A673 (cell line): ENCODE data around the gene LSM8. TPM values are rescaled to one million over a fixed set of nuclear protein-coding genes. Genes with fewer than 3 reads are reported as not detected.

ENCODE experiments used
- BruUV-seq: library from RNA; stranded (reverse); fragments of 400-500 nt; replicated peaks from 2 replicates; lab custom pipeline; 2021; lab: Mats Ljungman, UMichigan
- CTCF ChIA-PET: fragments of 300-600 bp; sonication (Branson Sonifier 250); formaldehyde crosslinking; loops from one replicate; lab custom pipeline; 2022; ENCODE audit warnings: antibody characterized with exemption; lab: Charles Lee
- POLR2A ChIA-PET: fragments of 300-600 bp; sonication (Branson Sonifier 250); formaldehyde crosslinking; loops from one replicate; lab custom pipeline; 2022; ENCODE audit warnings: antibody characterized with exemption; ENCODE audit not compliant: low non-redundant PET; lab: Charles Lee
- DNase-seq: peaks from one replicate; pipeline ENCODE4 v3.0.0-alpha.2; 2015; ENCODE audit warnings: low spot score
- H3K27ac ChIP-seq: fragments of 200-600 bp; sonication (generic); 2 replicates; pipeline ENCODE4 v1.5.1; 2016; ENCODE audit warnings: mixed run types, low read depth, mild to moderate bottlenecking, mixed read lengths, antibody characterized with exemption, low read length; ENCODE audit not compliant: poor library complexity, severe bottlenecking
- H3K27me3 ChIP-seq: fragments of 200-600 bp; sonication (generic); replicated peaks from 2 replicates; pipeline ENCODE4 v1.6.1; 2017; ENCODE audit warnings: mixed run types, low read depth, mild to moderate bottlenecking, mixed read lengths, antibody characterized with exemption, low read length; ENCODE audit not compliant: insufficient read depth, poor library complexity
- H3K36me3 ChIP-seq: fragments of 200-600 bp; sonication (generic); 2 replicates; pipeline ENCODE4 v1.6.1; 2016; ENCODE audit warnings: mixed run types, mild to moderate bottlenecking, mixed read lengths, antibody characterized with exemption, low read length; ENCODE audit not compliant: insufficient read depth, poor library complexity, severe bottlenecking
- H3K4me1 ChIP-seq: fragments of 200-600 bp; sonication (generic); 2 replicates; pipeline ENCODE4 v1.6.1; 2017; ENCODE audit warnings: mixed run types, mild to moderate bottlenecking, mixed read lengths, antibody characterized with exemption, low read length; ENCODE audit not compliant: insufficient read depth, poor library complexity, severe bottlenecking
- H3K4me3 ChIP-seq: fragments of 200-600 bp; sonication (generic); 2 replicates; pipeline ENCODE4 v1.5.1; 2016; ENCODE audit warnings: low read depth, mixed run types, mild to moderate bottlenecking, mixed read lengths, low read length; ENCODE audit not compliant: poor library complexity, severe bottlenecking
- H3K9me3 ChIP-seq: fragments of 200-600 bp; sonication (generic); 2 replicates; pipeline ENCODE4 v1.6.1; 2016; ENCODE audit warnings: mixed run types, low read depth, mild to moderate bottlenecking, mixed read lengths, antibody characterized with exemption, low read length; ENCODE audit not compliant: poor library complexity, severe bottlenecking
- CTCF ChIP-seq: fragments of 300-800, 200-600 bp; sonication (generic); conservative IDR thresholded peaks from 2 replicates; pipeline ENCODE4 v1.5.1; 2017; ENCODE audit warnings: low read depth, mild to moderate bottlenecking, antibody characterized with exemption, low read length, moderate library complexity, mixed read lengths
- EZH2 ChIP-seq: fragments of 200-600 bp; sonication (generic); IDR thresholded peaks from 2 replicates; pipeline ENCODE4 v1.6.1; 2017; ENCODE audit warnings: borderline replicate concordance, low read depth, mild to moderate bottlenecking, mixed read lengths, antibody characterized with exemption, low read length; ENCODE audit not compliant: poor library complexity, severe bottlenecking
- intact Hi-C: fragments of 100-400 bp; cut with micrococcal nuclease; formaldehyde crosslinking; loops from one replicate; pipeline ENCODE4 v1.10.0; 2022; ENCODE audit not compliant: unreplicated experiment
- total RNA-seq: library from RNA; stranded (reverse); gene quantifications from 2 replicates; pipeline ENCODE4 v1.2.3, GENCODE V29; 2021

Gene LSM8
- total RNA-seq, 1 experiment from 2014 or later, result 56.7 TPM

DNA sequence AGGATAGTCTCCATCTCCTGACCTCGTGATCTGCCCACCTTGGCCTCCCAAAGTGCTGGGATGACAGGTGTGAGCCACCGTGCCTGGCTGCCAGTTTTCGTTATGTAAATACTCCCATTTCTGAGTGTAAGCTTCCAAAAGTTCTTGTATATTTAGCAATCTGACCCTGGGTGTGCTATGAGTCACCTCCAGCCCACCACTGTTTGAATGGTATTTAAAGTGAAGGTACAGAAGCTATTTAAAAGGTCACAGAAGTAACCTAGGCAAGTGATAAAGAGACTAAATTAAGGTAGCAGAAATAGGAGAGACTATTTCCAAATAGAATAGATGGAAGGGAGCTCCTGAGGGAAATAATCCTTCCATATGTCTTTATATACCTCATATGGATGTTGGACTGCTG is 36.6 kb downstream of the LSM8 start:
- no peaks in the 10 kb centered on the region for H3K27me3 ChIP-seq
- ChIA-PET POLR2A (no interaction called here), CTCF (no interaction called here)
- intact Hi-C loops, result no loop called here
- H3K27ac ChIP-seq, result no peak overlapping the region
- H3K4me1 ChIP-seq, result no peaks in the 10 kb centered on the region
- no peaks in the 10 kb centered on the region for H3K9me3 ChIP-seq
- no TSS peak for BruUV-seq
- no peak overlapping the region for H3K4me3 ChIP-seq
- H3K36me3 ChIP-seq, result no peaks in the 10 kb centered on the region
- TF ChIP-seq CTCF (no peak), EZH2 (no peak)
- no peak for DNase-seq

DNA sequence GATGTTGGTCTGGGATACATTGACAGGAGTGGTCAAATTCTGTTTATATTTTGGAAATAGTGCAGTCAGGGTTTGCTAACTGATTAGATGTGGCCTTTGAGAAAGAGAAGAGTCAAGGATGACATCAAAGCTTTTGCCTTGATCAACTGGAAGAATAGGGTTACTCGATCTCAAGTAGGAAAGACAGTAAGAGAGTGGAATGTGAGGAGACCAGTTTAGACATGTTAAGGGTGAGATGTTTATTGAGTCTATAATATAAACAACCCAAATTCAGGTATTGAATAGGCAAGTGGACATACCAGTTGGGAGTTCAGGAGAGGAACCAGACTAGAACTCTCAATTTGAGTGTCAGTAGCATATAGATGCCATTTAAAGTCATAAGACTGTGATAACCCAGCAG is 38.6 kb downstream of the LSM8 start:
- H3K36me3 ChIP-seq, result no peaks in the 10 kb centered on the region
- no peak overlapping the region for H3K4me3 ChIP-seq
- H3K27me3 ChIP-seq, result no peaks in the 10 kb centered on the region
- TF ChIP-seq CTCF, result no peak
- no peak for TF ChIP-seq EZH2
- no TSS peak for BruUV-seq
- ChIA-PET POLR2A (no interaction called here), CTCF (no interaction called here)
- H3K4me1 ChIP-seq, result no peaks in the 10 kb centered on the region
- no peak for DNase-seq
- H3K27ac ChIP-seq, result no peak overlapping the region
- intact Hi-C loops, result no loop called here
- H3K9me3 ChIP-seq, result no peaks in the 10 kb centered on the region

DNA sequence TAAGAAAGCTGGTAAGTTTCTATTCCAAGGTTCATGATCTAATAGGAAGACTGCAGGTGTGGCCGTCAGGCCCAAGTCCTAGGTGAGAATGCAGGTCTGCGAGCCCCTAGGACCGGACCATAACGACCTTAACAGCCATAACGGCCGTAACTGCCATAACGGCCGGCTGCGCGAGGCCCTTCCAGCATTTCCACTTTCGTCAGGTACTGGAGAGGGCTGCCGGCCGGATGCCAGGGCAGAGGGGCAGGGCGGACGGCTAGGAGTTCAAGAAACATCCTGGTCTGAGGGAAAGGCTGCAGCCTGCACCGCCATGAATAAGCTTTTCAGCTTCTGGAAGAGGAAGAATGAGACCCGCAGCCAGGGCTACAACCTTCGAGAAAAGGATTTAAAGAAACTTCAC is 40.6 kb downstream of the LSM8 start, which contains the start of gene ANKRD7:
TSS of gene ANKRD7 (plus strand) at position 184 of the 400 bp plus-strand sequence. CDS start at position 311, 127 bp downstream.
- Histone ChIP-seq H3K27me3 (no peaks in the 10 kb centered on the region), H3K36me3 (no peaks in the 10 kb centered on the region), H3K9me3 (no peaks in the 10 kb centered on the region), H3K4me1 (no peaks in the 10 kb centered on the region), H3K27ac (no peak within 1 kb of the TSS), H3K4me3 (no peak within 1 kb of the TSS)
- TF ChIP-seq EZH2, result no peak
- TF ChIP-seq CTCF, result no peak
- ChIA-PET POLR2A (no interaction called here), CTCF (no interaction called here)
- no peak for DNase-seq
- intact Hi-C loops, result no loop called here
- no TSS peak for BruUV-seq
